ENCODE results near the gene ATG7. TPM values are rescaled to one million over a fixed set of nuclear protein-coding genes. Genes with fewer than 3 reads are reported as not detected.

ATG7 gene
- total RNA-seq, 4 donors from 2014 or later = 31.3 to 67.7 (median 51.3) TPM

DNA sequence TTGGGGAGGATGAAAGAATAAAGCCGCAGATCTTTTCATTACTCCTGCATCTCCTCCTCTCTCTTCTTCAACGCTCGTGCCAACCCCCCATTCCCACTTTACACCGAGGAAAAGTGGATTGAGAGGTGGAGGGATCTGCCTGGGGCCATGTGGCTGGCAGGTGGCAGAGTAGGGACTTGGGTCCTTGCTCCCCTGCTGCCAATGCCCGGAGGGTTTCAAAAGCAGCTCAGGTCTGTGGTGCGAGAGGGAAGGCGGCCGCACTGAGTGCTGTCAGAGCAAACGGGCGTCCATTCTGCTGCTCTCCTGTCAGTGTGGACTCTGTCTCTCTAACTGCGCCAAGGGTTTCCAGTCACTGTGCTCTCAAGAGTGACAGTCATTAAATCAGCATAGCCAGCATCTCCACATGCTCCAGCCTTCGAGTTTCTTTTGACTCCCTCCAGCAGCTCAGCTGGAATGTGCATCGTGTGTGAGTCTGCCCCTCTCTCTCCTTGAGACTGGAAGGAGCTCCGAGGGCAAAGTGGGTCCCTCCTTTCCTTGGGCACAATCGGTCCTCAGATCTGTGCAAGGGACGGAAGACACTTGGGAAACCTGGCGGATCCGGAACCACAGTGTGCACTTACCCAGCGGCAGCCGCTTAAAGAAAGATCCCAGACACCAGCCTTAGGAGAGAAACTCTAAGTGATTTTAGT lies 302.9 kb downstream of the ATG7 start:
- Histone ChIP-seq H3K27me3 (no peaks in the 10 kb centered on the region), H3K27ac (no peak overlapping the region), H3K4me1 (peaks cover 0 to 37% (median 3%) of the 10 kb centered on the region in 3 donors), H3K4me3 (no peak overlapping the region), H3K9me3 (no peaks in the 10 kb centered on the region), H3K36me3 (peaks cover 0 to 54% (median 0%) of the 10 kb centered on the region in 3 donors)
- intact Hi-C loops (cut with DNase I) = no loop called here
- TF ChIP-seq POLR2A (IDR thresholded peaks at IDR 0.05) = no peak
- TF ChIP-seq, protein P1, sequence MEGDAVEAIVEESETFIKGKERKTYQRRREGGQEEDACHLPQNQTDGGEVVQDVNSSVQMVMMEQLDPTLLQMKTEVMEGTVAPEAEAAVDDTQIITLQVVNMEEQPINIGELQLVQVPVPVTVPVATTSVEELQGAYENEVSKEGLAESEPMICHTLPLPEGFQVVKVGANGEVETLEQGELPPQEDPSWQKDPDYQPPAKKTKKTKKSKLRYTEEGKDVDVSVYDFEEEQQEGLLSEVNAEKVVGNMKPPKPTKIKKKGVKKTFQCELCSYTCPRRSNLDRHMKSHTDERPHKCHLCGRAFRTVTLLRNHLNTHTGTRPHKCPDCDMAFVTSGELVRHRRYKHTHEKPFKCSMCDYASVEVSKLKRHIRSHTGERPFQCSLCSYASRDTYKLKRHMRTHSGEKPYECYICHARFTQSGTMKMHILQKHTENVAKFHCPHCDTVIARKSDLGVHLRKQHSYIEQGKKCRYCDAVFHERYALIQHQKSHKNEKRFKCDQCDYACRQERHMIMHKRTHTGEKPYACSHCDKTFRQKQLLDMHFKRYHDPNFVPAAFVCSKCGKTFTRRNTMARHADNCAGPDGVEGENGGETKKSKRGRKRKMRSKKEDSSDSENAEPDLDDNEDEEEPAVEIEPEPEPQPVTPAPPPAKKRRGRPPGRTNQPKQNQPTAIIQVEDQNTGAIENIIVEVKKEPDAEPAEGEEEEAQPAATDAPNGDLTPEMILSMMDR (IDR thresholded peaks at IDR 0.05) = no peak
- DNase-seq = no peak
- 86 to 93% methylated on average over 9 to 13 of the region's 20 CpGs for WGBS, 2 donors

DNA sequence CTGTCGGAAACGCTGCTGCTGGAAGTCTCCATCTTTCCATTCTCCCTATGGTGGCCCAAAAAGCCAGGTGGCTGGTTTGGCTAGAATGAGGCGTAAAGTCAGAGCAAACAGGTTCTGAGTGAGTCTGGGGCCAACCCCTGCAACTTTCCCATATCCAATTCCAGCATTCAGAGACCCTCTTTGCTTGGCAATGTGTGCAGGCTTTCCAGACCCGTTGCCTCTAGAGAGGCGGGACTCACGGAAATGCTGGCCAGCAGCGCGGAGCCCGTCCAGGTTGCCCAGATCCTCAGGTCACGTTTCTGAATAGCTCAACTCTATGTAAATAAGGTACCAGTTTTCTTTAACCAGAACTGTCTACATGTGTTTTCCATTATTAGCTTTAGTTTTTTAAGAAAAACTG lies 303.5 kb downstream of the ATG7 start:
- no peaks in the 10 kb centered on the region for H3K27me3 ChIP-seq
- TF ChIP-seq, protein P1 (IDR thresholded peaks at IDR 0.05) = no peak
- TF ChIP-seq POLR2A (IDR thresholded peaks at IDR 0.05) = no peak
- H3K4me3 ChIP-seq = no peak overlapping the region
- peaks cover 0 to 48% (median 0%) of the 10 kb centered on the region in 3 donors for H3K36me3 ChIP-seq
- intact Hi-C loops (cut with DNase I) = no loop called here
- peaks cover 0 to 37% (median 0%) of the 10 kb centered on the region in 3 donors for H3K4me1 ChIP-seq
- 89 to 92% methylated on average over 10 of the region's 10 CpGs for WGBS, 2 donors
- no peak overlapping the region for H3K27ac ChIP-seq
- no peak for DNase-seq
- H3K9me3 ChIP-seq = no peaks in the 10 kb centered on the region

DNA sequence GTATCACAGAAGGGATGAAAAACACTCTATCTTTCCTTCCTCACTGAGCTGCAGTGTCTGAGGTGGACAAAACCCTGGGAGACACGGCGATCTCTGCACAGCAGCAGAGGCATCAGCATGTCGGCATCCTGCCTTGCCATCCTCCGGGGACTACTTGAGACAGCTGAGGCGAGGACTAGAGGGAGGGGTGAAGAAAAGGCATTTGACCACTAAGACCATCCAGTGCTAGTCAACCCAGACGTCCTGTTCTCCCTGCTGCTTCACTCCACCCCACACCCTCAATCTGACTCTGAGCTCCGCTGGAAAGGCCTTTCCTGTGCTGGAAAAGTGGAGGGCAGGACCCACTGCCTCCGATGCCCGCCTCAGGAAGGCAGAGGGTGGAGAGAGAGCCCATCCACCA lies 304.3 kb downstream of the ATG7 start:
- 76 to 91% methylated on average over 5 to 9 of the region's 9 CpGs for WGBS, 2 donors

GRCh38 chr3:11578169-11578568 lies 306.0 kb downstream of the ATG7 start:
- TF ChIP-seq, protein P1 (IDR thresholded peaks at IDR 0.05) = no peak
- TF ChIP-seq POLR2A (IDR thresholded peaks at IDR 0.05) = no peak
- DNase-seq = no peak
- Histone ChIP-seq H3K4me3 (no peak overlapping the region), H3K36me3 (peaks cover 0 to 26% (median 0%) of the 10 kb centered on the region in 3 donors), H3K9me3 (no peaks in the 10 kb centered on the region), H3K27me3 (no peaks in the 10 kb centered on the region), H3K27ac (no peak overlapping the region), H3K4me1 (peaks cover 18 to 55% (median 23%) of the 10 kb centered on the region in 3 donors)
- WGBS, 2 donors = 76 to 77% methylated on average over 8 of the region's 8 CpGs
- intact Hi-C loops (cut with DNase I) = no loop called here

More for the DNA sequence above, 304.3 kb downstream of the ATG7 start:
- no peaks in the 10 kb centered on the region for H3K27me3 ChIP-seq
- DNase-seq = no peak
- TF ChIP-seq, protein P1 (IDR thresholded peaks at IDR 0.05) = no peak
- no peak for TF ChIP-seq POLR2A (IDR thresholded peaks at IDR 0.05)
- no peak overlapping the region for H3K27ac ChIP-seq
- H3K4me1 ChIP-seq = peaks cover 4 to 38% (median 6%) of the 10 kb centered on the region in 3 donors
- no peak overlapping the region for H3K4me3 ChIP-seq
- intact Hi-C loops (cut with DNase I) = no loop called here
- no peaks in the 10 kb centered on the region for H3K9me3 ChIP-seq
- peaks cover 0 to 41% (median 0%) of the 10 kb centered on the region in 3 donors for H3K36me3 ChIP-seq

DNA sequence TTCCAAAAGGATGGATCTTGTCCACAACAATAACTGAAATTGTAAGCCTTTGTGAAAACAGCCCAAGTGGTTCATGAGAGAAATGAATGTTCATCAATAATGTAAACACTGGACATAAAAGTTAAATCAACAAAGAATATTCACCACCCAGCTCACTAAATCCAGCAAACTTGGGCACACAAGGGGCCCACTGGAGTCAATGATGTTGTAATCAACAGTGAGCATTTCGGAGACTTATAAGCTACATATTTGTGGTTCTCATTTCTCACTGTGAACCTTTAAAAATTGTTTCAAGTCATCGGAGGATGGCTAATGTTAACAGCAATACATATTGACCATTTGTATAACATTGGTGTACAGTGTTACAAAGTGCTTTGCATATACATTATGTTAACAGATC lies 308.4 kb downstream of the ATG7 start:
- peak overlapping the region in 1 of 4 donors; percentile 83 for H3K27ac ChIP-seq
- no peak for DNase-seq
- peaks cover 0 to 4% (median 0%) of the 10 kb centered on the region in 3 donors for H3K36me3 ChIP-seq
- H3K4me1 ChIP-seq = peaks cover 18 to 75% (median 28%) of the 10 kb centered on the region in 3 donors
- no peak for TF ChIP-seq POLR2A (IDR thresholded peaks at IDR 0.05)
- TF ChIP-seq, protein P1 (IDR thresholded peaks at IDR 0.05) = no peak
- intact Hi-C loops (cut with DNase I) = no loop called here
- no peak overlapping the region for H3K4me3 ChIP-seq
- WGBS, 2 donors = 77 to 81% methylated on average over 2 of the region's 2 CpGs
- H3K27me3 ChIP-seq = no peaks in the 10 kb centered on the region
- H3K9me3 ChIP-seq = no peaks in the 10 kb centered on the region
